TTC549 (cell line): Measurements from ENCODE around the gene RNASEH1.

Experiments
- FAIRE-seq: peaks from 2 replicates; lab custom pipeline; 2012; peaks lifted over from hg19 to GRCh38; lab: Jason Lieb, UNC

The RNASEH1 gene

GRCh38 chr2:3558205-3559014, at the start of gene RNASEH1:
RNASEH1 (minus strand) TSS chr2:3558333; CDS start chr2:3558260, 73 bp downstream.
- peak; percentile 98 for FAIRE-seq

- FAIRE-seq: no peak
Observed at GRCh38 chr2:3606370-3607201, 48.5 kb upstream of the RNASEH1 start.

- no peak for FAIRE-seq
Observed at GRCh38 chr2:3606028-3606369, 47.9 kb upstream of the RNASEH1 start.

- no peak for FAIRE-seq
Observed at GRCh38 chr2:3604991-3605961, 47.1 kb upstream of the RNASEH1 start.

- no peak for FAIRE-seq
Observed at GRCh38 chr2:3604207-3604877, 46.2 kb upstream of the RNASEH1 start.

- no peak for FAIRE-seq
Observed at GRCh38 chr2:3603536-3604206, 45.5 kb upstream of the RNASEH1 start.

- no peak for FAIRE-seq
Observed at GRCh38 chr2:3602553-3603339, 44.6 kb upstream of the RNASEH1 start.

GRCh38 chr2:3601561-3602271, 43.6 kb upstream of the RNASEH1 start:
- no peak for FAIRE-seq

- no peak for FAIRE-seq
Observed at GRCh38 chr2:3600256-3600855, 42.2 kb upstream of the RNASEH1 start.

GRCh38 chr2:3598912-3599854, 41.0 kb upstream of the RNASEH1 start:
- FAIRE-seq: no peak

- no peak for FAIRE-seq
Observed at GRCh38 chr2:3598197-3598910, 40.2 kb upstream of the RNASEH1 start.

- no peak for FAIRE-seq
Observed at GRCh38 chr2:3597567-3597966, 39.4 kb upstream of the RNASEH1 start.

GRCh38 chr2:3596901-3597417, 38.8 kb upstream of the RNASEH1 start:
- no peak for FAIRE-seq

- FAIRE-seq: no peak
Observed at GRCh38 chr2:3595985-3596384, 37.9 kb upstream of the RNASEH1 start.

- FAIRE-seq: no peak
Observed at GRCh38 chr2:3595404-3595803, 37.3 kb upstream of the RNASEH1 start.

GRCh38 chr2:3594493-3595281, 36.6 kb upstream of the RNASEH1 start, which contains the start of gene COLEC11:
COLEC11 (plus strand) TSS chr2:3595112; CDS start chr2:3604341, 9,229 bp downstream.
- FAIRE-seq: no peak
